ENCODE data around the gene ELOA.
"Not testable (repeated sequence)": the region's sequence is repeated elsewhere in the genome, so short reads cannot be mapped to it uniquely, and the experiment has no call there.

ELOA gene

GRCh38 chr1:23790696-23791515 lies 47.6 kb downstream of the ELOA start, which contains the start of gene LYPLA2:
TSS of gene LYPLA2 (plus strand) at chr1:23791145. CDS start at chr1:23792683, 1,538 bp downstream.
- peak; percentile 97 for DNase-seq

- peak; percentile 51 for DNase-seq
These were observed 48.3 kb downstream of the ELOA start for GRCh38 chr1:23791516-23792047.

DNA sequence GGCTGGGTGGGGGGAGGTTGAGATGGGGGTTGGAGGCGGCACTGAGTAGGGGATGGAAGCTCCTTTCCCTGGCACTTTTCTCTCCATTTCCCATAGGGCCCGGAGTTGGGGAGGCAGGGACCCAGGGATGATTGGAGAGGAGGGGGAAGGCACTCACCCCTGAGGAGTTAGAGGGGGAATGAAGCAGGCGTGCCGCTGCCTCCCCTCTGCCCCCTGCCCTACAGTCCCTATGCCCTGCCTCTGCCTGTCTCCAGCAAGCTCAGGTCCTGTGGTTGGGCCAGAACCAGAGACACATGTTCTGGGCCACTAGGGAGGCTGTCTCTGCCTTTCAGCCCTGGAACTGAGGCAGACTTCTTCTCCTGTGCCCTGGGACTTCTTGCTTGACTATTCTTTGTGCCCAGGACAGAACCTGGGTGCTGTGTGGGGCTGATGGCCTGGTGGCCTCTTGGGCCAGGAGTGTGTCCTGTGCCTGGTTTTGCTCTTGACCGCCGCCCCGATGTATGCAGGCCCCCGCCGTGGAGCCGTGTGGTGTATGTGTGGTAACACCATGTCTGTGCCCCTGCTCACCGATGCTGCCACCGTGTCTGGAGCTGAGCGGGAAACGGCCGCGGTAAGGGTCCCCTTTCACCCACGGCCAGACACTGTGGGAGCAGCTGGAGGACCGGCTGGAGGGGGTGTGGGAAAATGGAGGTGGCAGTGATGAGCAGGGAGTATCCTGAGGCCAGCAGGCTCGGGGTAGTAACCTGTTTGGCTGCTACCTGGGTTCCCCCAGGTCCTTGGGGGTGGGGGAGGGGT lies 49.1 kb downstream of the ELOA start:
- DNase-seq, result no peak

DNA sequence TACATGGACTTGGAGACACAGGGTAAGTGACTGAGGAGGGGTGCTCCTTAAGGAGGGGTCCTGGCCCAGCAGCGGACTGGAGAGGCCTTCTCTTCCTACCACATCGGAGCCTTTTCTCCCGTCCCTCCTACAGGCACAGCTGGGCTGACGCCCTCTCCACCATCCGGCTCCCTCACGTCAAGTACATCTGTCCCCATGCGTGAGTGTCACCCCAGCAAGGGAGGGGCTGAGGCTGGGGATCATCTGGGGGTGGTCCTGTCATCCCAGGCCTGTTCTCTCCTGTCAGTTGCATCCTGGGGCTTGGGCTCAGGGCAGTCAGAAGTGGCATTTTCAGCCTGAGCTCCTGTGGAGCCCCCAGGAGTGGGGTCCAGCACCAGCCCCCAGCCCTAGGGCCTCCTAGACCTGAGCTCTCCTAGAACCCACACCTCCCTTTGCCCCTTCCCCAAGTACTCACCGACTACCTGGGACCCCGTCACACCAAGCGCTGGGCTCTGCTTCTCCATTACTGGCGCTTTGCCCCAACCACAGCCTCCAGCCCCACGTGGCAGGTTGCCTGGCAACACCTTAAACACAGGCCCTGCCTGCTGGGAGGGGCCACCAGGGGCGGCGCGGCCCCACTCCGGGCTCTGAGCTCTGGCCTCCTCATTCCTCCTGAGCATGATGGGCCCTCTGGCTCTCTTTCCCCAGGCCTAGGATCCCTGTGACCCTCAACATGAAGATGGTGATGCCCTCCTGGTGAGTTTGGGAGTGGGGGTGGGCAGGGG lies 49.9 kb downstream of the ELOA start:
- DNase-seq, result peak; percentile 96

- no peak for DNase-seq
These were observed 50.8 kb downstream of the ELOA start for GRCh38 chr1:23793861-23794731.

- not testable (repeated sequence) for DNase-seq
These were observed 51.5 kb downstream of the ELOA start for GRCh38 chr1:23794732-23795182.

DNA sequence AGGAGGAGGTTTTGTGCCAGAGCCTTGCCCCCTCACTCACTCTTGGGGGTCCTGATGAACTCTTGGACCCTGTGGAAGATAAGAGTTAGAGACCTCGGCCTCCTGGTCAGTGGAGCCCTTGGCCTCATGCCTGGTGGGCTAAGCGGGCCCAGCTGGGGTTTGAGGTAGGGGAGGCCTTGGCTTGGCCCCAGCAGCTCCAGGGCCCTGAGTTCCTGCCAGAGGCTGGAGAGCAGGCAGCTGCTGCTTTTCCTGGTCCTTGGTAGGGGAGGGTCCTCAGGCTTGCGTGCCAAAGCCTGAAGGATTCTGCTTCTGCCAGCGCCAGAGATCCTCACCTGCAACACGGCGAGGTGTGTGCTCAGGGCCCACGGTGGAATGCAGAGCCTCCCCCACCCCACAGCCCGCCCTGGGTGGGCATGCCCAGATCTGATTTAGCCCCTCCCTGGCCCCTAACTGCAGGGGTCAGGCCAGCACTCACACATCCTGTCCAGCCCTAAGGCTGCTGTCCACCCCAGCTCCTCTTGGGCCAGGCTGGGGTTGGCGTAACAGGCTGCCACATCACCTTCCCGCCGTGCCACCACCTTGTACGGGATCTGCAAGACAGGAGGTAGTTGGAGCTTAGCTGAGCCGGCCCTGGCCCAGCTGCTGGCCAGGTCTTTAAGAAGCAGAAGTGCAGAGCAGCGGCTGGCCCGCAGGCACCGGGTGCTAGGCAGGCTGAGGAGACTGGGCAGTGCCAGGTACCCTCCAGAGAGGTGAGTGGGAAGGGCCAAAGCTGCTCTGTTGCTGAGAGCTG lies 52.6 kb downstream of the ELOA start:
- DNase-seq, result no peak

DNA sequence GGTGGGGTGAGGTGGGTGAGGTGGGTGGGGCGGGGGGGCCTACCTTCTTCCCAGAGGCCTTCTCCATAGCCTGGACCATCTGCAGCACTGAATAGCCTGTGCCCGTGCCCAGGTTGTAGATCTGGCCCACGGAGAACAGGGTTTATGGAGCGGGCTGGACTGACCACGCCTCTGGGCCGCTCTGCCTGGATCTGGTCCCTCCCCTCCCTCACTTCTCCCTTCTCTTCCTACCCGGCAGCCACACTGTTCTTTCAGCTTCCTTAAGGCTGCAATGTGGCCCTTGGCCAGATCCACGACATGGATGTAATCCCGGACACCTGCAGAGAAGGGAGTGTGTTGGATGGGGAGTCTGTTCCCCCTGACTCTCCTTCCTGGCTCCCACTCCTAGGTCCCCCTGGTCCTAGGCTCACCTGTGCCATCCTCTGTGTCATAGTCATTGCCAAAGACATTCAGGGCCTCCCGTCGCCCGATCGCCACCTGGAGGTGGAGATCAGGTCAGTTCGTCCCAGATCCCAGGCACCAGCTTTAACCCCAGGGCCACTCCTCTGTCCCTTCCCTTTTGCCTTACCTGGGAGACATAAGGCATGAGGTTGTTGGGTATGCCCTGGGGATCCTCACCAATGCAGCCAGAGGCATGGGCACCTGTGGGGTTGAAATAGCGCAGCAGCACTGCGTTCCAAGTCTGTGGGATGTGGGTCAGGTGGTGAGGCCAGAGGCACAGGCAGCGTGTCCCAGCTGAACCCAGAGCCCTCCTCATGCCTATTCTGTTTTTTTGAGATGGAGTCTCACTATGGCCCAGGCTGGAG lies 53.4 kb downstream of the ELOA start:
- DNase-seq, result no peak

DNA sequence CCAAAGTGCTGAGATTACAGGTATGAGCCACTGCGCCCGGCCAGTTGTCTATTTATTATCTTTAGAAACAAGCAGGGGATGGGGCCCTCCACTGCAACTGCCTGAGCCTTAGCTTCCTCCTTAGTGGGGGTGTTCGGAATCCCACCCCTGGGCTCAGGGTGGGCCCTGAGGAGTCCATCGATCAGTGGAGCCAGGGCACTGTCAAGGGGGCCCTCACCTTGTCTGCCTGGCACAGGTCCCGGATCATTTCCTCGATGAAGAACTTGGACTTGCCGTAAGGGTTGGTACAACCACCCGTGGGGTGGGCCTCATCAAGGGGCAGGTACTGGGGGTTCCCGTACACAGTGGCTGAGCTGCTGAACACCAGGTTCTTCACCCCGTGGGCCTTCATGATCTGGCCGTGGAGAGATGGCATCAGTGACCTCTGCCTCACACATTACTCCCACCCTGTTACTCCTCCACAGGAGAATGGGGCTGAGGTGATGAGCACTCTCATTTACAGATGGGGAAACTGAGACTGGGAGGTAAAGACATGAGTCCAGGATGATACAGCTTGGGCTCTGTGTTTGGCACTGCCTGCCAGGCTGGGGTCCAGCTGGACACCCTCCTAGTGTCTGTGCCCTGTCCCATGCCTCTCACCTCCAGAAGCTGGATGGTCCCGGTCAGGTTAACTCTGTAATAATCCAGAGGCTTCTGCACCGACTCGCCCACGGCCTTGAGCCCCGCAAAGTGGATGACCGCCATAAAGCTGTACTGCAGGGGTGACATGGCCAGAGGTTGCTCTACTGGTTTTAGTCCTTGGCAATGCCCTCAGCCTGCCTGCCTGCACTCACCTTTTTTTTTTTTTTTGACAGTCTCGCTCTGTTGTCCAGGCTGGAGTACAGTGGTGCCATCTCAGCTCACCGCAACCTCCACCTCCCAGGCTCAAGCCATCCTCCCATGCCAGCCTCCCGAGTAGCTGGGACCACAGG lies 54.5 kb downstream of the ELOA start:
- DNase-seq, result no peak

DNA sequence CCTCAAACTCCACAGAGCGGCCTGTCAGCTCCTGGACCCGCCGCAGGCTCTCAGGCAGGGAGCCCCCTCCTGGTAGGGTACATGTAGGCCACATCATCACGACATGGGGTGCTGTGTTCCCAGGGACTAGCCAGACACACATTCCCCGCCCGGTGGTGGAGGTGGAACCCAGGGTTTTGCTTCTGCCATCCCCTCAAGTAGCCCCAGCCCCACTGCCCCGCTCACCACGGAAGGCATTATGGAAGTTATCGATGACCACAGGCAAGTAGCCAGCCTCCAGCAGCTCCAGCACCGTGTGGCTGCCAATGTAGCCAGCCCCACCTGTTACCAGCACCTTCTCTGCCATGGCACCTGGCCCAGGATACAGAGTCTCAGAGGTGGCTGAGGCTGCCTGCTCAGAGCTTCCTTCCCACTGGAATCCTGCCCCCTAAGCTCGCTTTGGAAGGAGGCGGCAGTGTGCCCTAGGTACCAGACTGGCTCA lies 55.4 kb downstream of the ELOA start:
- peak; percentile 62 for DNase-seq

DNA sequence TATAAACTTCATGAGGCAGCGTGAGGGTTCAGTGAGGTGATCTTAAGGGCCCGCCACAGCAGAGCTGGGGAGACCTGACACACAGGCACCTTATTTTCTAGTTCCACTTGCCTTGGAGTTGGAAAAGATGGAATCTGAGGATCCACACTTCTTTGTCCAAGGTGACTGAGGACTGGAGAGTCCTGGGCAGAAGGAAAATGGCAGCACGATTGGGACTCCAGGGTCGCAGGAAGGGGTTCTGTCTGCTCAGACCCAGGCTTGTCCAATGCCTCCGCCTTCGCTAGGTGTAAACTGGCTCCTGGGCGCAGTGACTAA lies 55.9 kb downstream of the ELOA start:
- no peak for DNase-seq

- peak; percentile 72 for DNase-seq
These were observed 56.5 kb downstream of the ELOA start for GRCh38 chr1:23799570-23800399.

DNA sequence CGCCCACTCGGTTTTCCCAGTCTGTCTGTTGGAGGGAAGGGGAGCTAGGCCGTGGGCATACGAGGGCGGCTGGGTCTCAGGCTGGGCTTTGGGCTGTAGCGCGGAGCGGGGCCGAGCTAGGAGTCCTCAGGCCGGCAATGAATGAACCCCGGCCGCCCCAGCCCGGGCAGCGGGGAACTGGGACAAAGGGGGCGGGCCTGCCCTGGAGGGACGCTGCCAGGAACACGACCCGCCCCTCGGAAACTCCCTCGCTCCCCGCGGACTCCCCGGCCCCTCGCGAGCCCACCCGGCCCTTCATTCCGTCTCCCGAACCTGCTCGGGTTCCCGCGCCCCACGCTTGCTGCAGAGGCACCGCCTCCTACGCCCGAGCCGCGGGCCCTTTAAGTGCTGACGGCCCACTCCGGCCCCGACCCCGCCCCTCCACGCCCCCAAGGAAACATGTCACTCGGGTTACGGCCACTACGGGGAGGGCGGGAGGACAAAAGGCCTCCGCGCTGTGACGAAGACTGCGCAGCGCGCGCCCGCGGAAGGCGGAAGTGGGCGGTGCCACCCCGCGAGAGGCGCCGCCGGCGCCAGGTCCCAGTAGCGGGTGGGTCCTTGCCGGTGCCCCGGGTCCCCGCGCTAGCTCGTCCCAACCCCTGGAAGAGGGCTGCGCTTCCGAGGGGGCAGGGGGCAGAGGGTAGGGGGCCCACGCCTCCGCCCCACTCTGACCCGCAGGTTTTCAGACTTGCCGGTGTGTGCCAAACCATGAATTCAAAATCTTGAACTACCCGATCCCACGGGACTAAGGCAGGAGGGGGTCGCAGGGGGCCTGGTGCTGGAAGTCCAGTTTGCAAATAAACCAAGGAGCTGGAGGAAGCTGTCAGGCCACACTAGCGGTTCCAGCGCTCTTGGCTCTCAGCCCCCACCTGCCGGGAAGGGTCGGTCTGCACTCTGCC lies 57.4 kb downstream of the ELOA start, which contains the start of gene GALE:
TSS of gene GALE (minus strand) at position 355 of the 938 bp plus-strand sequence. CDS start 1,747 bp downstream, outside the sequence.
- DNase-seq, result peak; percentile 98

GRCh38 chr1:23801338-23801748 lies 58.1 kb downstream of the ELOA start:
- no peak for DNase-seq

DNA sequence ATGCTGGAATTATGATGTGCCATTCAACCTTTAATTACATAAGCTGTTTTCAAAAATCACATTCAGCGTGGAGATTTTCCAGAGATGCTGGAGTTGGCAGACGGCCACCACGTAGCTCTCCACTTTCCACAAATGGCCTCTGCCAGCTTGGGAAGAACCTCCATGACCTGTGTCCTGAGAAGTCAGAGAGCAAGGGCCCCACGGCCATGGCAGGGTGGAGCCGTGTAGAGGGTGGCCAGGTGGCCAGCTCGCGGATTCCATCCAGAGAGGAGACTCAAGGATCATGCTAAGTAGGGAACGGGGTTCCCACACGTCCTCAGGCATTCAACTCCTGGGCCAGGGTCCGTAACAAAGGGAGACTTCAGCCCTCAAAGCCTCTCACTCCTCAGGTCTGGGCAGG lies 58.6 kb downstream of the ELOA start:
- DNase-seq, result no peak

GRCh38 chr1:23802809-23803342 lies 59.6 kb downstream of the ELOA start:
- DNase-seq, result peak; percentile 18

All from hematopoietic multipotent progenitor cell treated with erythropoietin and hydrocortisone succinate and interleukin-3 and kit ligand, for 6 days (in vitro differentiated cells).